Measurements from ENCODE around the gene MZT2B.
"Not testable (repeated sequence)": the region's sequence is repeated elsewhere in the genome, so short reads cannot be mapped to it uniquely, and the experiment has no call there.

Gene MZT2B

DNA sequence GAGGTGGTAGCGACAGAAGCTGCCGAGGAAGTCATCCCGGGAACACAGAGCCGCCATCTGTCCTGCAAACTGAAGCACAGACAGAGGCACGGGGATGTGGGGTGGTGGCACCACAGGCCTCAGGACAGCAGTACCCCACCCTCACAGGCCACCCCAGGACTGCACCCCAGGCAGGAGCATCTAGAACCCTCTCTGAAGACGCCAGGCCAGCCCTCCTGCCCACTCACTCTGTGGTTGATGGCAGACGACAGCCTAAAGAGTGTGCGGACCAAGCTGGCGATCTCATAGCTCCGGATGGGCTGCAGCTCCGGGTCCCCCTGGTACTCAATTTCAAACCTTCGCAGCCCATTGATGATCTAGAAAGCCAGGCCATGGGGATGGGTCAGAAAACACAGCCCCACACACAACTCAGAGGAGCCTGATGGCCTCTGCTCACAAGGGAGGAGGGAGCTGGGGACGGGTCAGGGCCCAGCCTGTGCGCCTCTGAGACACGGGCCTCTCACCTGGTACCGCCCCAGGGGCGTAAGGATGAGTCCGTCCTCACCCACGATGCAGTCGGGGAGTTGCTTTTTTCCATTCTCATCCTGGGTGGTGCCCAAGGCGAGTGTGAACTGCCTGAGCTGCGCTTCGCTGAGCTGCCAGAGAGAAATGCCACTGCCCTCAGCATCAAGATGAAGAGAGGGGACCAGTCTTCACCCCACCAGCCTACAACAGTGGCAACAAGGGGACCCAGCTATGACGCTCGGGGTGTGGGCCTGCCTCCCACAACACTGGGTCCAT lies 29.1 kb upstream of the MZT2B start:
- Histone ChIP-seq H3K27ac (ENCODE audit: insufficient read depth, low read depth, low read length, poor library complexity, severe bottlenecking) (no peak overlapping the region), H3K4me1 (ENCODE audit: control insufficient read depth, insufficient read depth, low read length) (no peaks in the 10 kb centered on the region), H3K4me3 (ENCODE audit: insufficient read depth, low read depth, low read length) (no peak overlapping the region), H3K9me3 (ENCODE audit: control insufficient read depth, low read length) (no peaks in the 10 kb centered on the region), H3K27me3 (ENCODE audit: control insufficient read depth, insufficient read depth, low read length, poor library complexity, severe bottlenecking) (no peaks in the 10 kb centered on the region), H3K36me3 (ENCODE audit: control insufficient read depth, insufficient read depth, low read length) (peaks cover 6% of the 10 kb centered on the region)
- WGBS, 2 experiments, result 96 to 97% methylated on average over 24 to 25 of the region's 25 CpGs

DNA sequence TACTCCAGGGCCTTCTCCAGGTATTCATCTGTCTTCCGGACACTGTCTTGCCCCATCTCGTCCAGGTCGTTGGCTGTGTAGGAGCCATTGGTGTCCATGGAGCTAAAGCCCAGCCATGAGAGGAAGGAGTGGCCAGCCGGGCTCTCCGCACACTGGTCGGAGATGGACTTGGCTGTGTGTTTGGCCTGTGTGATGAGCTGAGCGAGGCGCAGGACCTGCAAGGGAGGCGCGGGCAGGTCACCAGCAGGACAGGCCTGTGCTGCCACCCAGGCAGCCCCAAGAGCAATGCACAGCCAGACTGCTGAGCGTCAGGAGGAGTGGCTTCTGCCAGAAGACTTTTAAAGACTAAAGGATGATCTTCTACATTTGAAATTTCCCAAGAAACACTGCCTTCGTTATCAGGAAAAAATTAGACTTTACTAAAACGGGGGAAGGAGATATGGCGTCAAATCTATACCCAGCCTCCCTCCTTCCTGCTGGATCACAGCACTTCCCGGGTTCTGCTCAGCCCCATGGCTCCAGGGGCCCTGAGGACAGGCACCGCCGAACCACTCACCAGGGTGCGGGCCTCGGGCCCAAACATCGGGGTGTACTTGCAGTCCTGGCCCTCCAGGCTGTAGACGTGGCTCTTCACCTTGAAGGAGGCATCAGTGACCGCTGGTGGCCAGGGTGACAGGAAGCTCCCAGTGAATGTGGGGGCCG lies 28.2 kb upstream of the MZT2B start:
- not testable (repeated sequence) for H3K4me3 ChIP-seq (ENCODE audit: insufficient read depth, low read depth, low read length); H3K36me3 ChIP-seq (ENCODE audit: control insufficient read depth, insufficient read depth, low read length); H3K27me3 ChIP-seq (ENCODE audit: control insufficient read depth, insufficient read depth, low read length, poor library complexity, severe bottlenecking); H3K4me1 ChIP-seq (ENCODE audit: control insufficient read depth, insufficient read depth, low read length); H3K27ac ChIP-seq (ENCODE audit: insufficient read depth, low read depth, low read length, poor library complexity, severe bottlenecking); H3K9me3 ChIP-seq (ENCODE audit: control insufficient read depth, low read length)
- 95 to 97% methylated on average over 18 to 23 of the region's 23 CpGs for WGBS, 2 experiments

DNA sequence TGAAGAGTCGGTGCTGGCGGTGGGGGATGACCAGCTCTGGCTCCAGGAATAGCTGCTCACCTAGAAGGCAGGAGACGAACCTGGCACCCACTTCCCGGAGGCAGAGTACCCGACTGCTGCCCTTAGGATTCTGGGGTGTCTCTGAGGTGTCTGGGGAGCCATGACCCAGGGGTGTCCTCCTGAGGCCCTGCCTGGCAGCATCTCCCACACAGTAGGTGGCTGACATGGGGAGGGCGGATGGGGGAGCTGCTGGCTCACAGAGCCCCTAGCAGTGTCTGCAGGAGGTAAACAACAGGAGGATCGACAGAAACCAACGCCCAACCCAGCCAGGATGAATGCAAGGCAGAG lies 27.7 kb upstream of the MZT2B start:
- H3K4me1 ChIP-seq (ENCODE audit: control insufficient read depth, insufficient read depth, low read length); H3K27me3 ChIP-seq (ENCODE audit: control insufficient read depth, insufficient read depth, low read length, poor library complexity, severe bottlenecking); H3K9me3 ChIP-seq (ENCODE audit: control insufficient read depth, low read length); H3K27ac ChIP-seq (ENCODE audit: insufficient read depth, low read depth, low read length, poor library complexity, severe bottlenecking); H3K4me3 ChIP-seq (ENCODE audit: insufficient read depth, low read depth, low read length); H3K36me3 ChIP-seq (ENCODE audit: control insufficient read depth, insufficient read depth, low read length): not testable (repeated sequence)
- 94 to 96% methylated on average over 8 of the region's 8 CpGs for WGBS, 2 experiments

DNA sequence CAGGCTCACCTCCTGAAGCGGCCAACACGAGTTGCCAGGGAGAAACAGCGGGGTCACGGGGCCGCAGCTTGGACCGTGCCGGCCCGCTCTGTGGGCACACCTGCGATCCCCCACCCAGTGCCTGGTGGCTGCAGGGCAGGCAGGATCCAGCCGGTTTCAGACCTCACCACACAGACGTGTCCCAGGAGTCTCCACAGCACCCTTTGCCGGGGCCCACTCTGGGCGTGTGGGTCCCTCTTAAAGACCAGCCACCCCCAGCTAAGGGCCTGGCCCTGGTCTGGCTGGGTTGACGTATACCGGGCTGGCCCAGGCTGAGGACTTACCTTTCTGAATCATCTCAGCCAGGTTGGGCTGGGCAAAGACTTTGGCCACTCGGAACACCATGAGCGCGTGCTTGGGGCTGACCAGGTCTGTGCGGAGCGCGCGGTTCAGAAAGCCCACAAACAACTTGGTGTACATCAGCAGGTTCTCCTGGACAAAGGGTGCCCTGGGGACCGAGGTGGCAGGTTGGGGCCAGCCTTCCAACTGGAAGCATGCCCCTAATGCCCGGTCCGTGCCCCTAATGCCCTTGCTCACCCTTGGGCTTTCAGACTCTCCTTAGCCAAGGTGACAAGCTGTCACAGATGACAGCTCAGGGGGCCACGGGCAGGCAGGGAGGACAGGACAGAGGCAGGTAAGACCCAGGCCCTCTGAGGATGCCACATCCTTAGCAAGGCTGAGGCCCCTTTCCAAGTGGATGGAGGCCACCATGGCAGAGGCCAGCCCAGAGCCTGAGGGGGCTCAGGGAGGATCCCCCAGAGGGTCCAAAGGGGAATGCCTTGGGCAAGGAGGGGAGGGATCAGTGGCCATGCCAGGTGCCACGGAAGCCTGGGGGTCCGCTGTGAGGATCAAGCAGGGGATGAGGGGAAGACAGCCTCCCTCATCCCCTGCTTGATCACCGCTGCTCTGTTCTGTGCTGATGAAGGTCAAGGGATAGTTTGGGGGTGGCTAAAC lies 27.0 kb upstream of the MZT2B start:
- Histone ChIP-seq H3K4me1 (ENCODE audit: control insufficient read depth, insufficient read depth, low read length) (no peaks in the 10 kb centered on the region), H3K36me3 (ENCODE audit: control insufficient read depth, insufficient read depth, low read length) (peaks cover 6% of the 10 kb centered on the region), H3K9me3 (ENCODE audit: control insufficient read depth, low read length) (no peaks in the 10 kb centered on the region), H3K27me3 (ENCODE audit: control insufficient read depth, insufficient read depth, low read length, poor library complexity, severe bottlenecking) (no peaks in the 10 kb centered on the region), H3K4me3 (ENCODE audit: insufficient read depth, low read depth, low read length) (no peak overlapping the region), H3K27ac (ENCODE audit: insufficient read depth, low read depth, low read length, poor library complexity, severe bottlenecking) (no peak overlapping the region)
- WGBS, 2 experiments, result 96% methylated on average over 29 of the region's 29 CpGs

DNA sequence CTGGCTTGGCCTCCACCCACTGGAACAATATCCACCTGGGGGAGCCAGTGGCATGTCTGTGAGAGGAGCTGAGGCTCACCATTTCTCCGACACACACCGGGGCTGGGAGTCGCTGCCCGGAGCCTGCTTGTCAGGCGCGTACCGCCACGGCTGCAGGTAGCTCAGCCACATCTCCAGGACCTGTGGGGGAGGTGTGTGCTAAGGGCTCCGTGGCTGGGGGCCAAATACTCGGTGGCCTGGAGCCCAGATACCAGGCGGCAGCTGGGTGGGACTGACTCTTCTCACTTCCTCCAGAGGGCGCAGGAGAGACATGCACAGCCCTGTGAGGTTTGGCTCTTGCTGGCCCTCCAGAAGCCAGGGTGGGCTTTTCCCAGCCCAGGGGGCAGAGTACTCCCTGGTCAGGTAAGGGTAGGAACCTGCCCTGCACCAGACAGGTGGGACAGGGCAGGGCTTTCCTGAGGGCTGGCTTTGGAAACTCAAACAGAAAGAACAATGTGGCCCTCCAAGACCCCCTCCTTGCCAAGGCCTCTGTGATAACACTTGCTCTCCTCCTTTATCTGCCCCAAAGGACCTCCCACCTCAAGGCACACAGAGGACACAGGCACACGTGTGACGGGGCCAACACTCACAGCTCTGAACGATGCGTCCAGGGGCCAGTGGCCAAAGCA lies 26.0 kb upstream of the MZT2B start:
- H3K9me3 ChIP-seq (ENCODE audit: control insufficient read depth, low read length); H3K36me3 ChIP-seq (ENCODE audit: control insufficient read depth, insufficient read depth, low read length); H3K27ac ChIP-seq (ENCODE audit: insufficient read depth, low read depth, low read length, poor library complexity, severe bottlenecking); H3K4me1 ChIP-seq (ENCODE audit: control insufficient read depth, insufficient read depth, low read length); H3K4me3 ChIP-seq (ENCODE audit: insufficient read depth, low read depth, low read length); H3K27me3 ChIP-seq (ENCODE audit: control insufficient read depth, insufficient read depth, low read length, poor library complexity, severe bottlenecking): not testable (repeated sequence)
- 81 to 83% methylated on average over 16 of the region's 16 CpGs for WGBS, 2 experiments

DNA sequence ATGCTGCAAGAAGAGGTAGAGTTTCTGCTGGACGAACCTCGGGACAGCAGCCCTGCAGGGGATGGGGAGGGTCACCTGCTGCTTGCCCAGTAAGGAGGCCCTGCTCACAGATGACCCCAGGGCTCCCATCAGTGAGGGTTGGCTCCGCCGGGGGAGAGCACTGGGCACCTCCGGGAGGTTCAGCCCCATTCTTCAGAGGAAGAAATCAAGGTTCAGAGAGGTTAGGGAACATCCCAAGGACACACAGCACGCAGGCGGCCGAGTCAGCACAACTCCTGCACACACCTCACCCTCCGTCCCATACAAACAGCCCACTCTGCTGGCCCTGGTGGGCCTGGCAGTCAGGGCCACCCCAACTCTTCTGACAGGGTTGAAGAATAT lies 25.4 kb upstream of the MZT2B start:
- H3K4me1 ChIP-seq (ENCODE audit: control insufficient read depth, insufficient read depth, low read length), result no peaks in the 10 kb centered on the region
- H3K27ac ChIP-seq (ENCODE audit: insufficient read depth, low read depth, low read length, poor library complexity, severe bottlenecking), result no peak overlapping the region
- no peaks in the 10 kb centered on the region for H3K27me3 ChIP-seq (ENCODE audit: control insufficient read depth, insufficient read depth, low read length, poor library complexity, severe bottlenecking)
- peaks cover 6% of the 10 kb centered on the region for H3K36me3 ChIP-seq (ENCODE audit: control insufficient read depth, insufficient read depth, low read length)
- 94 to 96% methylated on average over 9 of the region's 9 CpGs for WGBS, 2 experiments
- H3K4me3 ChIP-seq (ENCODE audit: insufficient read depth, low read depth, low read length), result no peak overlapping the region
- no peaks in the 10 kb centered on the region for H3K9me3 ChIP-seq (ENCODE audit: control insufficient read depth, low read length)

DNA sequence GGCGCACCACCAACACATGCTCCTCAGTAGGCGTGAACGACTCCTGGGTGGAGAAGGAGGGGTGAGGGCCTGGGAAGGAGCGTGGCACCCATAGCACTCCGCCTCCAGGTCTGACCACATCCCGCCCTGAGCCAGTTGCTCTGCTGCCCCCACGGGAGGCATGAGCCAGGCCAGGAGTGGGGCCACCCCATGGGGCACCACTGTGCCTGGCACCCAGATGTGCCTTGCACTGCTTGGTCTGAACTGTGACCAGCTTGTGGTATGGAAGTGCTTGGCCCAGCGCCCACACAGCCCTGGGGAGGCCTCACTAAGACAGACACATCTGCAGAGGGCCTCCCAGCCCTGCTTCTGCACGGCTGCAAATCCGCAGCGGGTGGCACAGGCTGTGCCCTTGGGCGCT lies 24.7 kb upstream of the MZT2B start:
- not testable (repeated sequence) for H3K36me3 ChIP-seq (ENCODE audit: control insufficient read depth, insufficient read depth, low read length); H3K9me3 ChIP-seq (ENCODE audit: control insufficient read depth, low read length); H3K27me3 ChIP-seq (ENCODE audit: control insufficient read depth, insufficient read depth, low read length, poor library complexity, severe bottlenecking); H3K4me3 ChIP-seq (ENCODE audit: insufficient read depth, low read depth, low read length); H3K4me1 ChIP-seq (ENCODE audit: control insufficient read depth, insufficient read depth, low read length); H3K27ac ChIP-seq (ENCODE audit: insufficient read depth, low read depth, low read length, poor library complexity, severe bottlenecking)
- WGBS, 2 experiments, result 93 to 98% methylated on average over 11 of the region's 12 CpGs

DNA sequence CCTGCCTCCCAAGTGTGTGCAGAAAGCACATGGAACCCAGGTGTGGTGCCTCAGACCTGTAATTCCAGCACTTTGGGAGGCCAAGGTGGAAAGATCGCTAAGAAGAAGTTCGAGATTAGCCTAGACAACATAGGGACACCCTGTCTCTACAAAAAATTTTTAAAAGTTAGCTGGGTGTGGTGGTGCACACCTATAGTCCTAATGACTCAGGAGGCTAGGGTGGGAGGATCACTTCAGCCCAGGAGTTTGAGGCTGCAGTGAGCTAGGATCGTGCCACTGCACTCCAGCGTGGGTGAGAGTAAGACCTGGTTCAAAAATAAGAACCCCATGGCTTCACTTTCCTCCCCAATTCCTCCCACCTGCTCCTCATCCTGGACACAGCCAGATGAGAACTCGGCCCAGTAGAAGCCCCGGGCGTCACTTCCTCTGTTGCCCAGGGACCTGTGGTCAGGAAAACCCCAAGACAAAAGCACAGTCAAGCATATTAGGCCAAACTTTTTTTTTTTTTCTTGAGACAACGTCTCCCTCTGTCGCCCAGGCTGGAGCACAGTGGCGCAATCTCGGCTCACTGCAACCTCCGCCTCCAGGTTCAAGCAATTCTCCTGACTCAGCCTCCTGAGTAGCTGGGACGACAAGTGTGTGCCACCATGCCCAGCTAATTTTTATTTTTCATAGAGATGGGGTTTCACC lies 24.1 kb upstream of the MZT2B start:
- H3K27ac ChIP-seq (ENCODE audit: insufficient read depth, low read depth, low read length, poor library complexity, severe bottlenecking); H3K4me3 ChIP-seq (ENCODE audit: insufficient read depth, low read depth, low read length); H3K4me1 ChIP-seq (ENCODE audit: control insufficient read depth, insufficient read depth, low read length); H3K27me3 ChIP-seq (ENCODE audit: control insufficient read depth, insufficient read depth, low read length, poor library complexity, severe bottlenecking); H3K36me3 ChIP-seq (ENCODE audit: control insufficient read depth, insufficient read depth, low read length); H3K9me3 ChIP-seq (ENCODE audit: control insufficient read depth, low read length): not testable (repeated sequence)
- 92% methylated on average over 13 of the region's 13 CpGs for WGBS, 2 experiments

DNA sequence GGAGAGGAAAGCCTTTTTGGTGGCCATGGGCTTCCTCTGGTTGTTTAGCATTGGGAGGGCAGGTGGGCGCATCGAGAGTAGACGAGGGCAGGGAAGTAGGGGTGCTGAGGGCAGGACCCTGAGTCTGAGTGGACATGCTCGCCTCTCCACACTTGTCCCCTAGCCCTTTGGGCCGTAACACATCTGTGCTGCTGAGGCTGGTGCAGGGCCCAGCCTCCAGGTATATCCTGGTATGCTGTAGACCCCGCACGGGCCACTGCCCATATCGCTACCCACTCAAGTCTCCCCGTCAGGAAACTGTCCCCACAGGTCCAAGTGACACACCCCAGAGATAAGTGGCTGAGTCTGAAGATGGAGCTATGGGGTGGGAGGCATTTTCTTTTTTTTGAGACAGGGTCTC lies 23.4 kb upstream of the MZT2B start:
- peaks cover 7% of the 10 kb centered on the region for H3K36me3 ChIP-seq (ENCODE audit: control insufficient read depth, insufficient read depth, low read length)
- H3K27ac ChIP-seq (ENCODE audit: insufficient read depth, low read depth, low read length, poor library complexity, severe bottlenecking), result no peak overlapping the region
- WGBS, 2 experiments, result 96 to 97% methylated on average over 9 of the region's 9 CpGs

More for the DNA sequence above, 23.4 kb upstream of the MZT2B start:
- H3K27me3 ChIP-seq (ENCODE audit: control insufficient read depth, insufficient read depth, low read length, poor library complexity, severe bottlenecking), result no peaks in the 10 kb centered on the region
- H3K4me3 ChIP-seq (ENCODE audit: insufficient read depth, low read depth, low read length), result no peak overlapping the region
- H3K9me3 ChIP-seq (ENCODE audit: control insufficient read depth, low read length), result no peaks in the 10 kb centered on the region
- no peaks in the 10 kb centered on the region for H3K4me1 ChIP-seq (ENCODE audit: control insufficient read depth, insufficient read depth, low read length)
